NCI-H2029 (cell line): Measurements from ENCODE around the gene FBXO31.
"Not testable (repeated sequence)": the region's sequence is repeated elsewhere in the genome, so short reads cannot be mapped to it uniquely, and the experiment has no call there.

Experiments used
- DNase-seq: peaks from one replicate; lab custom pipeline; 2025; lab: John Stamatoyannopoulos, UW

Gene FBXO31

GRCh38 chr16:87410968-87411367 lies 27.4 kb upstream of the FBXO31 start:
- no peak for DNase-seq

- no peak for DNase-seq
Observed at GRCh38 chr16:87410530-87410929, 27.0 kb upstream of the FBXO31 start.

GRCh38 chr16:87409781-87410180 lies 26.2 kb upstream of the FBXO31 start:
- DNase-seq: no peak

- no peak for DNase-seq
Observed at GRCh38 chr16:87409153-87409552, 25.6 kb upstream of the FBXO31 start.

GRCh38 chr16:87407511-87408112 lies 24.0 kb upstream of the FBXO31 start:
- DNase-seq: no peak

- no peak for DNase-seq
Observed at GRCh38 chr16:87406495-87407088, 23.0 kb upstream of the FBXO31 start.

- no peak for DNase-seq
Observed at GRCh38 chr16:87404764-87405625, 21.4 kb upstream of the FBXO31 start.

GRCh38 chr16:87395181-87395842 lies 11.7 kb upstream of the FBXO31 start:
- DNase-seq: no peak

- no peak for DNase-seq
Observed at GRCh38 chr16:87393680-87394055, 10.1 kb upstream of the FBXO31 start.

- DNase-seq: no peak
Observed at GRCh38 chr16:87392821-87393679, 9.5 kb upstream of the FBXO31 start.

GRCh38 chr16:87391950-87392820 lies 8.6 kb upstream of the FBXO31 start, which contains the start of gene MAP1LC3B:
TSS of gene MAP1LC3B (plus strand) at chr16:87392336. CDS start at chr16:87392428, 92 bp downstream.
- DNase-seq: peak; percentile 70

GRCh38 chr16:87391324-87391949 lies 7.9 kb upstream of the FBXO31 start:
- DNase-seq: no peak

- DNase-seq: no peak
Observed at GRCh38 chr16:87390641-87391323, 7.2 kb upstream of the FBXO31 start.

- not testable (repeated sequence) for DNase-seq
Observed at GRCh38 chr16:87389914-87390313, 6.3 kb upstream of the FBXO31 start.

- DNase-seq: no peak
Observed at GRCh38 chr16:87389245-87389644, 5.7 kb upstream of the FBXO31 start.

- DNase-seq: no peak
Observed at GRCh38 chr16:87388818-87389134, 5.2 kb upstream of the FBXO31 start.

GRCh38 chr16:87387942-87388817 lies 4.6 kb upstream of the FBXO31 start:
- peak; percentile 95 for DNase-seq

GRCh38 chr16:87384875-87385167 lies 1.2 kb upstream of the FBXO31 start:
- not testable (repeated sequence) for DNase-seq
